ENCODE measurements around the gene COL4A4.

Gene COL4A4

GRCh38 chr2:227188292-227188691 is 24.3 kb upstream of the COL4A4 start:
- H3K4me1 ChIP-seq, result no peaks in the 10 kb centered on the region
- no peaks in the 10 kb centered on the region for H3K36me3 ChIP-seq (ENCODE audit: control insufficient read depth, insufficient read depth, low read length)
- TF ChIP-seq, protein P1, sequence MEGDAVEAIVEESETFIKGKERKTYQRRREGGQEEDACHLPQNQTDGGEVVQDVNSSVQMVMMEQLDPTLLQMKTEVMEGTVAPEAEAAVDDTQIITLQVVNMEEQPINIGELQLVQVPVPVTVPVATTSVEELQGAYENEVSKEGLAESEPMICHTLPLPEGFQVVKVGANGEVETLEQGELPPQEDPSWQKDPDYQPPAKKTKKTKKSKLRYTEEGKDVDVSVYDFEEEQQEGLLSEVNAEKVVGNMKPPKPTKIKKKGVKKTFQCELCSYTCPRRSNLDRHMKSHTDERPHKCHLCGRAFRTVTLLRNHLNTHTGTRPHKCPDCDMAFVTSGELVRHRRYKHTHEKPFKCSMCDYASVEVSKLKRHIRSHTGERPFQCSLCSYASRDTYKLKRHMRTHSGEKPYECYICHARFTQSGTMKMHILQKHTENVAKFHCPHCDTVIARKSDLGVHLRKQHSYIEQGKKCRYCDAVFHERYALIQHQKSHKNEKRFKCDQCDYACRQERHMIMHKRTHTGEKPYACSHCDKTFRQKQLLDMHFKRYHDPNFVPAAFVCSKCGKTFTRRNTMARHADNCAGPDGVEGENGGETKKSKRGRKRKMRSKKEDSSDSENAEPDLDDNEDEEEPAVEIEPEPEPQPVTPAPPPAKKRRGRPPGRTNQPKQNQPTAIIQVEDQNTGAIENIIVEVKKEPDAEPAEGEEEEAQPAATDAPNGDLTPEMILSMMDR (IDR thresholded peaks at IDR 0.05), result no peak
- H3K79me2 ChIP-seq, result no peaks in the 10 kb centered on the region
- no peak overlapping the region for H3K4me2 ChIP-seq (ENCODE audit: low read length)
- no peaks in the 10 kb centered on the region for H3K9me3 ChIP-seq (ENCODE audit: control insufficient read depth, low read length)
- H3K27ac ChIP-seq, result peak overlapping the region; percentile 32
- H3K9ac ChIP-seq, result no peak overlapping the region
- no peaks in the 10 kb centered on the region for H3K27me3 ChIP-seq (ENCODE audit: control insufficient read depth, insufficient read depth, low read length)
- H2AFZ ChIP-seq, result no peak overlapping the region
- no peak overlapping the region for H3K4me3 ChIP-seq (ENCODE audit: low read depth, low read length)

DNA sequence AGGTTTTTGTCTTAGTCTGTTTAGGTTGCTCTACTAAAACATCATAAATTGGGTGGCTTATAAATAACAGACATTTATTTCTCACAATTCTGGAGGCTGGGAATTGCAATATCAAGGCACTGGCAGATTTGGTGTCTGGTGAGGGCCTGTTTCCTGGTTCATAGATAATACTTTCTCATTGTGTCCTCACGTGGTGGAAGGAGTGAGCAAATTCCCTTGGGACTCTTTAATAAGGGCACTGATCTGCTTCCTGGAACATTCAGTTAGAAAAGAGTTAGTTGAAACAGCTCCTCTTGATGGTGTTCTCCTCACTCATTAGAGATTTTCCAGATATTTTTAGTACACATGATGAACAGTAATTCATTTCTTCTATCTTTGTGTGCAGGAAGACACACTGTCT is 22.7 kb upstream of the COL4A4 start:
- H3K4me1 ChIP-seq, result no peaks in the 10 kb centered on the region
- H3K27ac ChIP-seq, result no peak overlapping the region
- no peak overlapping the region for H3K4me2 ChIP-seq (ENCODE audit: low read length)
- H3K9ac ChIP-seq, result no peak overlapping the region
- no peaks in the 10 kb centered on the region for H3K36me3 ChIP-seq (ENCODE audit: control insufficient read depth, insufficient read depth, low read length)
- no peak overlapping the region for H3K4me3 ChIP-seq (ENCODE audit: low read depth, low read length)
- no peaks in the 10 kb centered on the region for H3K9me3 ChIP-seq (ENCODE audit: control insufficient read depth, low read length)
- TF ChIP-seq, protein P1 (IDR thresholded peaks at IDR 0.05), result no peak
- H3K27me3 ChIP-seq (ENCODE audit: control insufficient read depth, insufficient read depth, low read length), result no peaks in the 10 kb centered on the region
- H2AFZ ChIP-seq, result no peak overlapping the region
- no peaks in the 10 kb centered on the region for H3K79me2 ChIP-seq

- H3K4me3 ChIP-seq (ENCODE audit: low read depth, low read length), result no peak overlapping the region
- H3K79me2 ChIP-seq, result no peaks in the 10 kb centered on the region
- no peaks in the 10 kb centered on the region for H3K36me3 ChIP-seq (ENCODE audit: control insufficient read depth, insufficient read depth, low read length)
- H3K4me2 ChIP-seq (ENCODE audit: low read length), result no peak overlapping the region
- no peak overlapping the region for H2AFZ ChIP-seq
- no peaks in the 10 kb centered on the region for H3K9me3 ChIP-seq (ENCODE audit: control insufficient read depth, low read length)
- H3K27me3 ChIP-seq (ENCODE audit: control insufficient read depth, insufficient read depth, low read length), result no peaks in the 10 kb centered on the region
- no peaks in the 10 kb centered on the region for H3K4me1 ChIP-seq
- TF ChIP-seq, protein P1 (IDR thresholded peaks at IDR 0.05), result no peak
- H3K9ac ChIP-seq, result no peak overlapping the region
- H3K27ac ChIP-seq, result no peak overlapping the region
These were observed 21.7 kb upstream of the COL4A4 start for GRCh38 chr2:227185615-227186232.

GRCh38 chr2:227183657-227184367 is 19.8 kb upstream of the COL4A4 start:
- H3K27me3 ChIP-seq (ENCODE audit: control insufficient read depth, insufficient read depth, low read length), result no peaks in the 10 kb centered on the region
- H3K9ac ChIP-seq, result no peak overlapping the region
- no peak overlapping the region for H2AFZ ChIP-seq
- no peaks in the 10 kb centered on the region for H3K79me2 ChIP-seq
- no peak overlapping the region for H3K4me2 ChIP-seq (ENCODE audit: low read length)
- no peaks in the 10 kb centered on the region for H3K4me1 ChIP-seq
- no peak overlapping the region for H3K4me3 ChIP-seq (ENCODE audit: low read depth, low read length)
- TF ChIP-seq, protein P1 (IDR thresholded peaks at IDR 0.05), result no peak
- no peak overlapping the region for H3K27ac ChIP-seq
- H3K9me3 ChIP-seq (ENCODE audit: control insufficient read depth, low read length), result no peaks in the 10 kb centered on the region
- H3K36me3 ChIP-seq (ENCODE audit: control insufficient read depth, insufficient read depth, low read length), result no peaks in the 10 kb centered on the region

- Histone ChIP-seq H3K4me2 (ENCODE audit: low read length) (no peak overlapping the region), H3K79me2 (no peaks in the 10 kb centered on the region), H3K4me1 (no peaks in the 10 kb centered on the region), H2AFZ (no peak overlapping the region), H3K36me3 (ENCODE audit: control insufficient read depth, insufficient read depth, low read length) (no peaks in the 10 kb centered on the region), H3K27me3 (ENCODE audit: control insufficient read depth, insufficient read depth, low read length) (no peaks in the 10 kb centered on the region), H3K4me3 (ENCODE audit: low read depth, low read length) (no peak overlapping the region), H3K9ac (no peak overlapping the region), H3K27ac (no peak overlapping the region), H3K9me3 (ENCODE audit: control insufficient read depth, low read length) (no peaks in the 10 kb centered on the region)
- TF ChIP-seq, protein P1 (IDR thresholded peaks at IDR 0.05), result no peak
These were observed 18.8 kb upstream of the COL4A4 start for GRCh38 chr2:227182765-227183164.

Measured in parathyroid adenoma (tissue), 2 donors.